ENCODE measurements around the gene IMPDH1.

GRCh38 chr7:128442356-128442755 is 32.6 kb upstream of the IMPDH1 start:
- no peak for TF ChIP-seq SREBF1 (IDR thresholded peaks at IDR 0.05; ENCODE audit: low read length)
- TF ChIP-seq ATF2 (IDR thresholded peaks at IDR 0.05; ENCODE audit: low read length) = no peak
- TF ChIP-seq MEF2A (IDR thresholded peaks at IDR 0.05; ENCODE audit: insufficient read depth, low read depth, low read length) = no peak
- TF ChIP-seq, protein P1, sequence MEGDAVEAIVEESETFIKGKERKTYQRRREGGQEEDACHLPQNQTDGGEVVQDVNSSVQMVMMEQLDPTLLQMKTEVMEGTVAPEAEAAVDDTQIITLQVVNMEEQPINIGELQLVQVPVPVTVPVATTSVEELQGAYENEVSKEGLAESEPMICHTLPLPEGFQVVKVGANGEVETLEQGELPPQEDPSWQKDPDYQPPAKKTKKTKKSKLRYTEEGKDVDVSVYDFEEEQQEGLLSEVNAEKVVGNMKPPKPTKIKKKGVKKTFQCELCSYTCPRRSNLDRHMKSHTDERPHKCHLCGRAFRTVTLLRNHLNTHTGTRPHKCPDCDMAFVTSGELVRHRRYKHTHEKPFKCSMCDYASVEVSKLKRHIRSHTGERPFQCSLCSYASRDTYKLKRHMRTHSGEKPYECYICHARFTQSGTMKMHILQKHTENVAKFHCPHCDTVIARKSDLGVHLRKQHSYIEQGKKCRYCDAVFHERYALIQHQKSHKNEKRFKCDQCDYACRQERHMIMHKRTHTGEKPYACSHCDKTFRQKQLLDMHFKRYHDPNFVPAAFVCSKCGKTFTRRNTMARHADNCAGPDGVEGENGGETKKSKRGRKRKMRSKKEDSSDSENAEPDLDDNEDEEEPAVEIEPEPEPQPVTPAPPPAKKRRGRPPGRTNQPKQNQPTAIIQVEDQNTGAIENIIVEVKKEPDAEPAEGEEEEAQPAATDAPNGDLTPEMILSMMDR (IDR thresholded peaks at IDR 0.05 in 2 of 3, conservative IDR thresholded peaks at IDR 0.05 in 1 of 3; ENCODE audit: control insufficient read depth in 2 of 3, extremely low read depth in 1 of 3, insufficient read depth in 1 of 3, low read depth in 3 of 3, low read length in 3 of 3) = no peak
- TF ChIP-seq POLR2AphosphoS2 (IDR thresholded peaks at IDR 0.05; ENCODE audit: low read depth, low read length) = no peak
- TF ChIP-seq SP1 (IDR thresholded peaks at IDR 0.05; ENCODE audit: low read depth, low read length) = no peak

Measured in GM12878 (cell line).